Eye (tissue), 1 donor: Measurements from ENCODE around the gene GPANK1.

ENCODE experiments used
- DNase-seq: peaks from one replicate; pipeline ENCODE4 v3.0.0-alpha.2; 2015

GPANK1 gene

DNA sequence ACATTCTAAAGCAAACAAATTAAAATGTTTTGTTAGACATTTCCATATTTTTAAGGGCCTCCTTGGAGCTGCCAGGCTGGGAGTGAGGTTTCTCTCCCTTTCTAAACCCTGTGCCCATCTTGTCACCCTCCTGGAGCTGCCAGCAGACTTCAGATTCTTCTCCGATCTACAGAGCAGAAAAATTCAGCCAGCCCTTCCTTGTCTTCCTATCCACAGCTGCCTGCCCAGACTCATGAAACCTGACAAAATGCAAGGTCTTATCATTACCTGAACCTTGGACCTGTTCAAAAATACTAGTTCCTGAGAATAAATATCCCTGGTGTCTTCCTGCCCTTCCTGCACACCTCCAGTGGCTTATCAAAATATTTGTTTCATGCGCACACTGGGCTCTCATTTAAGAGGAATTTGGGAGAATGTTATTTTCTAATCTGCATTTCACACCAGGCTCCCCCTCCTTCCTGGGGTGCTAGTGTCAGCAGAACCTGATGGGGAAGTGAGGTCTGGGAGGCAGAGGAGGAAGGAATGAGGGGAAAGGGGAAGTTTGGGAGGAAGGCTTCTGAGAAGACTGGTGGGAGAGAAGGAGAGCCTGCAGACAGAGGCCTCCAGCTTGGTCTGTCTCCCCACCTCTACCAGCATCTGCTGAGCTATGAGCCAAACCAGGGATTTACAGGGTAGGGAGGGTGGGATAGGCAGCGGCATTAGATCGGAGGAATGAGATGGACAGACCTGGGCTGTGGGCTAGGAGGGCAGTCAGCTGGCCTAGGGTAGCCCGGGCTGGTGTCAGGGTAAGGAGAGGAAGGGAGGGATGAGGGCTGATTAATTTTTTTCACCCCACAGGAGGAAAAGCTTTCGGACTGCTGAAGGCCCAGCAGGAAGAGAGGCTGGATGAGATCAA is 49.9 kb downstream of the GPANK1 start, which contains the start of gene AIF1:
Gene AIF1 (plus strand): TSS at position 551 of the 895 bp plus-strand sequence. CDS start 96 bp downstream, at position 647.
- DNase-seq, result no peak

DNA sequence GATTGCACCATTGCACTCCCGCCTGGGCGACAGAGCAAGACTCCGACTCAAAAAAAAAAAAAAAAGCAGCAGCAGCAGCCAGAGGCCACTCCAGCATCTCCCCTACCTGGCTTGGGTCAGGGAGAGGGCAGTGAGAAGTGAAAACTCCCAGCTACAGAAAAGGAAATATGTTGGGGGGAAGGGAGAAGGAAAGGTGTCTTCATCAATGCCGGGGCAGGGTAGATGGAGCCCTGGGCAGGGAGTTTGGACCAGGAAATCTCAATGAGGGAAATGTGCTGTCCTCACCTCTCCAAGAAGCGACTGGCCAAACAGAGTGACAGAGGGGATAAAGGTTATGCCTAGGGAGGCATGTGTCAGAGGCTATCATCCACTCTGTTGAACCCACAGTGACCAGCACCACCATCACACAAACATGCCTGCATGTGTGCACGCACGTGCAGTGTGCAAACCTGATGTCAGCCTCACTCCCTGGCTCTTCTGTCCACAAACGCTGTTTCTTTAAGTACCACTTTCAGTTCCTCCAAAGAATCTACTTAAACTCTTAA is 50.6 kb downstream of the GPANK1 start:
- no peak for DNase-seq
